K562 (cell line): Measurements from ENCODE around the gene FAM227B. TPM values are rescaled to one million over a fixed set of nuclear protein-coding genes. Genes with fewer than 3 reads are reported as not detected.

Experiments
- ATAC-seq: fragments of 200-7000 bp; cut with Tn5 transposase; 3 replicates; pipeline ENCODE4 v1.9.1; 2020; ENCODE audit warnings: moderate library complexity
- BruUV-seq: library from RNA; stranded (reverse); fragments of 400-500 nt; replicated peaks from 2 replicates; lab custom pipeline; 2021; lab: Mats Ljungman, UMichigan
- CTCF ChIA-PET: fragments of 300-600 bp; formaldehyde crosslinking; extraction: SDS; loops from one replicate; lab custom pipeline; 2021; ENCODE audit warnings: low intra/inter-chr PET ratio; lab: Yijun Ruan, JAX
- POLR2A ChIA-PET: fragments of 300-600, 350-650 bp; sonication (Branson Sonifier 250); formaldehyde crosslinking; extraction: SDS; loops from one replicate; lab custom pipeline; 2021; ENCODE audit warnings: antibody characterized with exemption, inconsistent platforms; lab: Yijun Ruan, JAX
- DNase-seq, 4 experiments: peaks; one replicate each; pipeline versions ENCODE4 v3.0.0 to v3.0.0-alpha.2; 2011 to 2018; ENCODE audit warnings: low spot score in 3 of 4, mixed read lengths in 3 of 4; ENCODE audit errors: extremely low read depth in 1 of 4
- FAIRE-seq: peaks from 2 replicates; lab custom pipeline; 2011; peaks lifted over from hg19 to GRCh38; lab: Jason Lieb, UNC
- H2AFZ ChIP-seq: 2 replicates; pipeline ENCODE4 v1.6.0; 2011; ENCODE audit warnings: low read depth, low read length, control low read depth, inconsistent platforms
- H3K27ac ChIP-seq: fragments of 200-600 bp; 3 replicates; pipeline ENCODE4 v1.8.0; 2011; ENCODE audit warnings: low read depth, mild to moderate bottlenecking, control low read depth, inconsistent platforms, low read length, moderate library complexity, mixed read lengths; ENCODE audit errors: extremely low read depth
- H3K27me3 ChIP-seq, 2 experiments: fragments of 300-600 bp in 1 of 2; 2 replicates in 1 of 2; 3 replicates in 1 of 2; pipeline versions ENCODE4 v1.6.0 to v1.8.0; 2011; ENCODE audit warnings: inconsistent platforms in 2 of 2, low read length in 2 of 2, mild to moderate bottlenecking in 1 of 2, mixed read lengths in 1 of 2, moderate library complexity in 1 of 2; ENCODE audit not compliant: control insufficient read depth in 2 of 2, insufficient read depth in 2 of 2
- H3K36me3 ChIP-seq: fragments of 300-600 bp; 3 replicates; pipeline ENCODE4 v1.8.0; 2011; ENCODE audit warnings: mild to moderate bottlenecking, low read length, inconsistent platforms; ENCODE audit not compliant: control insufficient read depth, insufficient read depth
- H3K4me1 ChIP-seq, 2 experiments: fragments of 200-600 bp in 1 of 2; replicated peaks in 1 of 2; 2 replicates in 1 of 2; 3 replicates in 1 of 2; pipeline versions ENCODE4 v1.5.1 to v1.8.0; 2011; ENCODE audit warnings: inconsistent platforms in 2 of 2, low read length in 2 of 2, mild to moderate bottlenecking in 1 of 2, mixed read lengths in 1 of 2, moderate library complexity in 1 of 2; ENCODE audit not compliant: control insufficient read depth in 2 of 2, insufficient read depth in 2 of 2
- H3K4me2 ChIP-seq: 2 replicates; pipeline ENCODE4 v1.6.1; 2011; ENCODE audit warnings: low read length, control low read depth, inconsistent platforms, mixed read lengths; ENCODE audit not compliant: insufficient read depth
- H3K4me3 ChIP-seq: fragments of 200-600 bp; sonication (generic), shearing (Covaris generic); 2 replicates; pipeline ENCODE4 v1.5.1; 2016; ENCODE audit warnings: control low read depth, inconsistent platforms
- H3K79me2 ChIP-seq: fragments of 200-600 bp; 3 replicates; pipeline ENCODE4 v1.8.0; 2011; ENCODE audit warnings: low read length, inconsistent platforms; ENCODE audit not compliant: control insufficient read depth, insufficient read depth
- H3K9ac ChIP-seq, 2 experiments: 2 replicates each; pipeline versions ENCODE4 v1.6.0 to v1.6.1; 2011; ENCODE audit warnings: low read depth in 2 of 2, low read length in 2 of 2, control low read depth in 1 of 2, inconsistent platforms in 1 of 2, mild to moderate bottlenecking in 1 of 2, mixed read lengths in 1 of 2; ENCODE audit not compliant: insufficient read depth in 1 of 2
- H3K9me1 ChIP-seq: one replicate; pipeline ENCODE4 v1.6.0; 2011; ENCODE audit warnings: inconsistent platforms, mild to moderate bottlenecking, low read length, moderate library complexity; ENCODE audit not compliant: control insufficient read depth, insufficient read depth
- H3K9me3 ChIP-seq: replicated peaks from 2 replicates; pipeline ENCODE4 v1.5.1; 2011; ENCODE audit warnings: low read depth, low read length, inconsistent platforms; ENCODE audit not compliant: control insufficient read depth, insufficient read depth
- H4K20me1 ChIP-seq: replicated peaks from 2 replicates; pipeline ENCODE4 v1.6.1; 2011; ENCODE audit warnings: low read length, inconsistent platforms, mixed read lengths; ENCODE audit not compliant: control insufficient read depth, insufficient read depth
- ARID2 ChIP-seq: fragments of 450-650 bp; IDR thresholded peaks from 2 replicates; pipeline ENCODE4 v1.6.1; 2017; ENCODE audit warnings: antibody characterized with exemption, mild to moderate bottlenecking
- ATF7 ChIP-seq: fragments of 450-650 bp; IDR thresholded peaks from 2 replicates; pipeline ENCODE4 v1.7.1; 2014; ENCODE audit warnings: mild to moderate bottlenecking, moderate library complexity
- PHF21A ChIP-seq: fragments of 450-650 bp; IDR thresholded peaks from 2 replicates; pipeline ENCODE4 v1.6.1; 2017; ENCODE audit warnings: low read depth, borderline replicate concordance
- ZNF253 ChIP-seq: fragments of 250-450 bp; sonication (Bioruptor Pico); conservative IDR thresholded peaks from 2 replicates; pipeline ENCODE4 v1.6.1; 2021; ENCODE audit warnings: mild to moderate bottlenecking
- WGBS: fragments of 100-300 bp; shearing (Covaris generic); methylation state at CpG from one replicate; pipeline ENCODE4 v1.1.6; 2016; ENCODE audit warnings: low coverage, mixed read lengths; ENCODE audit not compliant: insufficient coverage; ENCODE audit errors: missing lambda C conversion rate; 5-methylcytosine and 5-hydroxymethylcytosine counted together
- in situ Hi-C: fragments of 300-500 bp; cut with MboI; formaldehyde crosslinking; loops from 4 replicates; pipeline ENCODE4 v1.15.0; 2018; ENCODE audit warnings: inconsistent platforms, mixed read lengths
- intact Hi-C: fragments of 100-400 bp; cut with micrococcal nuclease; formaldehyde crosslinking; loops from 2 replicates; pipeline ENCODE4 v1.14.2; 2022
- polyA plus RNA-seq, 8 experiments: library from polyadenylated mRNA; depleted of rRNA in 4 of 8; stranded (reverse) in 5 of 8; unstranded in 3 of 8; fragments of >200 nt; fragmentation: Nextera tagmentation in 2 of 8; fragmentation: Illumina TruSeq in 1 of 8; extraction: Ambion mirVana in 2 of 8; extraction: Trizol in 1 of 8; gene quantifications; 2 replicates each; pipeline versions ENCODE4 v1.2.1 to v1.2.3, GENCODE V29; 2011 to 2014; ENCODE audit warnings: inconsistent platforms in 1 of 8, missing spikeins in 1 of 8
- total RNA-seq, 7 experiments: library from RNA; depleted of rRNA in 6 of 7; stranded (reverse); fragments of >200 nt in 6 of 7; fragmentation: Illumina TruSeq in 2 of 7; extraction: Trizol in 2 of 7; gene quantifications; 2 replicates each; pipeline versions ENCODE4 v1.2.1 to v1.2.3, GENCODE V29; 2011 to 2021; ENCODE audit warnings: low replicate concordance in 1 of 7
- TF ChIP-seq, protein P1 (sequence below), 2 experiments: fragments of 450-650 bp in 1 of 2; sonication (generic) in 1 of 2; formaldehyde crosslinking in 1 of 2; IDR thresholded peaks in 1 of 2; conservative IDR thresholded peaks in 1 of 2; 2 replicates each; pipeline versions ENCODE4 v1.6.1 to v1.8.1; 2016 to 2023; ENCODE audit warnings: mild to moderate bottlenecking in 2 of 2, moderate library complexity in 2 of 2, inconsistent platforms in 1 of 2, missing genetic modification reagents in 1 of 2

The FAM227B gene
- total and polyA plus RNA-seq, 9 of the 15 experiments (the other 6 are each of a cell fraction or from before 2014, with no cell fraction given) = 5.1 to 12.5 (median 11.2) TPM

- no peak overlapping the region for H3K4me3 ChIP-seq
- DNase-seq (no peak), FAIRE-seq (no peak), ATAC-seq (no peak)
- H2AFZ ChIP-seq = no peak overlapping the region
- H3K9me3 ChIP-seq = peaks cover 2% of the 10 kb centered on the region; the same call in 1 of the 2 replicates
- H3K36me3 ChIP-seq = no peaks in the 10 kb centered on the region
- H3K4me2 ChIP-seq = no peak overlapping the region
- H3K4me1 ChIP-seq = no peaks in the 10 kb centered on the region
- WGBS = 93% methylated on average over 1 of the region's 1 CpG
- no peak overlapping the region for H3K27ac ChIP-seq
- intact Hi-C loops = no loop called here
- H3K9ac ChIP-seq = no peak overlapping the region
- ChIA-PET POLR2A (no interaction called here), CTCF (no interaction called here)
- H3K27me3 ChIP-seq = no peaks in the 10 kb centered on the region
- no TSS peak for BruUV-seq
- TF ChIP-seq ARID2 (no peak), PHF21A (no peak), ATF7 (peak; percentile 29; the same call in 1 of the 2 replicates), ZNF253 (CRISPR knock-in tag) (no peak)
- TF ChIP-seq, protein P1, sequence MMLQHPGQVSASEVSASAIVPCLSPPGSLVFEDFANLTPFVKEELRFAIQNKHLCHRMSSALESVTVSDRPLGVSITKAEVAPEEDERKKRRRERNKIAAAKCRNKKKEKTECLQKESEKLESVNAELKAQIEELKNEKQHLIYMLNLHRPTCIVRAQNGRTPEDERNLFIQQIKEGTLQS (IDR thresholded peaks at IDR 0.05) = peak; percentile 36; the same call in 1 of the 2 replicates
- TF ChIP-seq, protein P1 (CRISPR knock-in tag; conservative IDR thresholded peaks at IDR 0.05) = no peak
- in situ Hi-C loops = no loop called here
- no peaks in the 10 kb centered on the region for H3K9me1 ChIP-seq
- H3K79me2 ChIP-seq = no peaks in the 10 kb centered on the region
- H4K20me1 ChIP-seq = no peaks in the 10 kb centered on the region
These were observed 29.4 kb upstream of the FAM227B start for GRCh38 chr15:49649987-49650386.
